ENCODE data around the gene LRRC18. TPM values are rescaled to one million over a fixed set of nuclear protein-coding genes. Genes with fewer than 3 reads are reported as not detected.

LRRC18 gene
- total and polyA plus RNA-seq, 2 donors (not counting 3 experiments of a cell fraction or from before 2014, with no cell fraction given) = not detected

GRCh38 chr10:48896756-48897440, 42.7 kb downstream of the LRRC18 start:
- TF ChIP-seq POLR2AphosphoS5 (IDR thresholded peaks at IDR 0.05; ENCODE audit: insufficient read depth, low read depth, low read length) = no peak
- no peak for TF ChIP-seq GATA2 (IDR thresholded peaks at IDR 0.05; ENCODE audit: insufficient read depth, insufficient read length, low read depth, low read length)
- TF ChIP-seq FOS (IDR thresholded peaks at IDR 0.05; ENCODE audit: borderline replicate concordance, insufficient read depth, low read length) = no peak
- no peak for TF ChIP-seq POLR2A (IDR thresholded peaks at IDR 0.05; ENCODE audit: low read depth, low read length)
- no peak for TF ChIP-seq EZH2 (IDR thresholded peaks at IDR 0.05; ENCODE audit: borderline replicate concordance, low read depth, low read length, severe bottlenecking)
- TF ChIP-seq, protein P1, sequence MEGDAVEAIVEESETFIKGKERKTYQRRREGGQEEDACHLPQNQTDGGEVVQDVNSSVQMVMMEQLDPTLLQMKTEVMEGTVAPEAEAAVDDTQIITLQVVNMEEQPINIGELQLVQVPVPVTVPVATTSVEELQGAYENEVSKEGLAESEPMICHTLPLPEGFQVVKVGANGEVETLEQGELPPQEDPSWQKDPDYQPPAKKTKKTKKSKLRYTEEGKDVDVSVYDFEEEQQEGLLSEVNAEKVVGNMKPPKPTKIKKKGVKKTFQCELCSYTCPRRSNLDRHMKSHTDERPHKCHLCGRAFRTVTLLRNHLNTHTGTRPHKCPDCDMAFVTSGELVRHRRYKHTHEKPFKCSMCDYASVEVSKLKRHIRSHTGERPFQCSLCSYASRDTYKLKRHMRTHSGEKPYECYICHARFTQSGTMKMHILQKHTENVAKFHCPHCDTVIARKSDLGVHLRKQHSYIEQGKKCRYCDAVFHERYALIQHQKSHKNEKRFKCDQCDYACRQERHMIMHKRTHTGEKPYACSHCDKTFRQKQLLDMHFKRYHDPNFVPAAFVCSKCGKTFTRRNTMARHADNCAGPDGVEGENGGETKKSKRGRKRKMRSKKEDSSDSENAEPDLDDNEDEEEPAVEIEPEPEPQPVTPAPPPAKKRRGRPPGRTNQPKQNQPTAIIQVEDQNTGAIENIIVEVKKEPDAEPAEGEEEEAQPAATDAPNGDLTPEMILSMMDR (IDR thresholded peaks at IDR 0.05; ENCODE audit: extremely low read depth in 1 of 2, insufficient read depth in 1 of 2, low read depth in 1 of 2, low read length in 2 of 2) = no peak
- TF ChIP-seq MYC (IDR thresholded peaks at IDR 0.05; ENCODE audit: low read depth, low read length) = no peak
- no peak for TF ChIP-seq MAX (IDR thresholded peaks at IDR 0.05; ENCODE audit: insufficient read depth, insufficient read length)
- no peak for TF ChIP-seq JUN (IDR thresholded peaks at IDR 0.05; ENCODE audit: borderline replicate concordance, insufficient read depth, insufficient read length, low read depth)
- no peaks in the 10 kb centered on the region for H4K20me1 ChIP-seq (replicated peaks; ENCODE audit: control insufficient read depth, extremely low read depth, insufficient read depth, low read length)
- no peaks in the 10 kb centered on the region for H3K79me2 ChIP-seq (ENCODE audit: control insufficient read depth, insufficient read depth, low read length)
- no peak overlapping the region for H3K4me2 ChIP-seq (ENCODE audit: insufficient read depth, low read length)
- DNase-seq (ENCODE audit: low read depth, low spot score) = no peak
- H3K36me3 ChIP-seq (ENCODE audit: control insufficient read depth in 2 of 2, extremely low read depth in 1 of 2, insufficient read depth in 2 of 2, low read length in 2 of 2) = no peaks in the 10 kb centered on the region
- no peaks in the 10 kb centered on the region for H3K9me1 ChIP-seq (replicated peaks; ENCODE audit: control insufficient read depth, extremely low read depth, insufficient read depth, low read length)
- H3K27me3 ChIP-seq (ENCODE audit: control insufficient read depth in 2 of 2, insufficient read depth in 2 of 2, low read length in 2 of 2) = peaks cover 0 to 4% of the 10 kb centered on the region in 2 experiments
- H3K27ac ChIP-seq (ENCODE audit: insufficient read depth, low read depth, low read length) = no peak overlapping the region
- no TSS peak for BruUV-seq (replicated peaks)
- H3K4me1 ChIP-seq (ENCODE audit: control insufficient read depth, extremely low read depth, insufficient read depth, low read length) = no peaks in the 10 kb centered on the region
- dilution Hi-C loops (cut with MboI; ENCODE audit: extremely low pct_ligation_motif_present, low sequenced_read_pairs) = no loop called here
- FAIRE-seq = no peak
- no peaks in the 10 kb centered on the region for H3K9me3 ChIP-seq (replicated peaks; ENCODE audit: control insufficient read depth, insufficient read depth, low read length)
- CTCF ChIA-PET = no interaction called here
- H3K4me3 ChIP-seq (replicated peaks in 1 of 3; ENCODE audit: insufficient read depth in 1 of 3, low read depth in 1 of 3, low read length in 3 of 3) = no peak overlapping the region
- intact Hi-C loops (cut with micrococcal nuclease) = no loop called here
- no peak overlapping the region for H3K9ac ChIP-seq (replicated peaks; ENCODE audit: extremely low read depth, insufficient read depth, low read length)
- POLR2A ChIA-PET = no interaction called here
- H2AFZ ChIP-seq (ENCODE audit: low read depth, low read length) = no peak overlapping the region
